GM18907 (cell line): ENCODE measurements around the gene ELK3.
"Not testable (repeated sequence)": the region's sequence is repeated elsewhere in the genome, so short reads cannot be mapped to it uniquely, and the experiment has no call there.

ENCODE experiments used
- ATAC-seq: cut with Tn5 transposase; IDR thresholded peaks from one replicate; pipeline ENCODE4 v1.9.1; 2021; ENCODE audit warnings: mild to moderate bottlenecking, moderate library complexity; ENCODE audit not compliant: unreplicated experiment

ELK3 gene

DNA sequence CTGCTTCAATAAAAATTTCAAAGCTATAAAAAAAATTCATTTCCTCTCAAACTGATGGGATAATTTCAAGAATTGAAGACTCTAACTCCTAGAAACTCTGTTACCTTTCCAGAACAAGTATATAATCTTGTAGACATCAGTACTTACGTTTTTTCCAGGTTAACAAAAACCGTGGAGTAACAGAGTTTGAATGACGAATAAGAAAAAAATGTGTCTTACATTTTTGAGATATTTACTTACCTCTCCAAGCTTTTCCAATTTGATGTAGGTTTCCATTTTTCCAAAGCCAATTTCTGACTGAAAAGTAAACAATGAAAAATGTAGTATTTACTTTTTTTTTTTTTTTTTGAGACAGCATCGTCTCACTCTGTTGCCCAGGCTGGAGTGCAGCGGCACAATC lies 105.9 kb downstream of the ELK3 start:
- ATAC-seq: no peak

DNA sequence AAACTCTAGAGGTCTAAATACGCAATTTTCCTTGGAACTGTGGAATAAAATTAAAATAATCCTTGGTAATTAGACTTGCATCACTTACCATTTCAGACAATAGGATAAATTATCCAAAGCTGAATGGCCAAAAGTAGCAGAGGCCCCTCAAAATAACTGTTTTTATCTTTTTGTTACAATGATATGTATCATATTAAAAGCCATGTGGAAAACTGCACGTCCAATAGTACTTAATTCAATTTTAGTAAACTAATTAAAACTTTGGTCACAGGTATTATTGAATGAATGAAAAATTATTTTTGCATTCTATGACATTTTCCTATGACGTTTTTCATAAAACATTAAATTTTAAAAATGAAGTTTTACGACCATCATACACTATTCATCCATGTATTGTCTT lies 107.6 kb downstream of the ELK3 start:
- ATAC-seq: no peak

GRCh38 chr12:96302687-96303310 lies 108.6 kb downstream of the ELK3 start:
- ATAC-seq: no peak

DNA sequence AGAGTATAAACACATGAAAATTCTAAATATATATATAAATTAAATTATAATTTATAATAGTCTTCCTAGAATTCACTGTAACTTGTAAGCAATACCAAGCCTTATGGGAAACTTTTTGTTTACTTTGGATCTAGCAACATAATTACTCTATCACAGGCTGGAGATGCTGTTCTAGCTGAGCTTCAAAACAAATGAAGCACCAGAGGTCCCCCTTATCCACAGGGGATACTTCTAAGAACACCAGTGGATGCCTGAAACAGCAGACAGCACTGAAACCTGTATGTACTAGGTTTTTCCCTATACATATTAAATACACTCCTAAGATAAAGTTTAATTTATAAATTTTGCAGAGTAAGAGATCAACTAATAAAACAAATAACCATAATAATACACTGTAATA lies 109.5 kb downstream of the ELK3 start:
- ATAC-seq: no peak

GRCh38 chr12:96305665-96306064 lies 111.5 kb downstream of the ELK3 start:
- no peak for ATAC-seq

DNA sequence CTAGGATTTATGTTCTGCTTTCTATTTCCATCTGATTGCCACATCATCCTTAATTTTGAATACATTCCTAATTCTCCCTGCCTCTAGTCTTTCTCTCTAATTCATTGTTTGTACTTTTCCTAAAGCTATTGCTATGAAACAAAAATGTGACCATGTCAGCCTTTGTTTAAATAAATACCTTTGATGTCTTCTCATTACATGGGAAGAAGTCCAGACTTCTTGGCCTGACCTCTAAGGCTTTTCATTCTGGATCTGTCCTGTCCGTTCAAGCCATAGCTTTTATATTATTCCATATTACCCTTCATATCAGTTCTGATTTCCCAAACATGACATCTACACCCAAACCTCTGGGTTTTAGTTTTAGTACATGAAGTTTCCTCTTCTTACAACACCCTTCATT lies 114.7 kb downstream of the ELK3 start:
- no peak for ATAC-seq

DNA sequence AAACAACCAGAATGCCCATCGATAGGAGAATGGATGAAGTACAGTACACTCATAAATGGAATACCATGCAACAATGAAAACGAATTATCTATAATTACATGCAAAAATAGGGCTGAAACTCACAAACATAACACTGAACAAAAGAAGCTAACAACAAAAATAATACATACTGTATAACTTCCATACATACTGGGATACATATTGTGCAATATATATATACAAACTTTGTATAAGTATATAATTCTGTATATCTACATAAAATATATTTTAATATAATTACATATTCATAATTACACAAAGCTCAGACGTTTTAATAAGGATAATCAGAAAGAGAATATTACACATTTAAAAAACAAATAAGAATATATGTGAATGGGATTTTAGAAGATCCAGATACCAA lies 115.9 kb downstream of the ELK3 start:
- ATAC-seq: no peak

DNA sequence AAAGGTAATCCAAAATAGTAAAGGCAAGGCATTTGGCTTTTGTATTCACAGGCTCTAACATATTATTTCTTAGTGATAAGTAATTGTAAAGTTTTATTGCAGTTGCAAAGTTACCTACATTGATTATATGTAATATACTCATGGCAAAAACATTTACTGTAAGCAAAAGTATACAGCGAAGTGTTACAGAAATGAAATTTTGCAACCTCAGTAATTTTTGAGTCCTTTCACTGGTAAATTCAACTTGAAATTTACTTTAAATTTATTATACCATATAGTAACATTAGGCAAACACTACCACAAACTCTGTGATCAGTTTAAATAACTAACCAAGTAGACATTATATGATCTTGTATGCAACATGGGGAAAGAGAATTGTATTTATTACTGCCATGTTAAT lies 117.0 kb downstream of the ELK3 start:
- ATAC-seq: no peak

DNA sequence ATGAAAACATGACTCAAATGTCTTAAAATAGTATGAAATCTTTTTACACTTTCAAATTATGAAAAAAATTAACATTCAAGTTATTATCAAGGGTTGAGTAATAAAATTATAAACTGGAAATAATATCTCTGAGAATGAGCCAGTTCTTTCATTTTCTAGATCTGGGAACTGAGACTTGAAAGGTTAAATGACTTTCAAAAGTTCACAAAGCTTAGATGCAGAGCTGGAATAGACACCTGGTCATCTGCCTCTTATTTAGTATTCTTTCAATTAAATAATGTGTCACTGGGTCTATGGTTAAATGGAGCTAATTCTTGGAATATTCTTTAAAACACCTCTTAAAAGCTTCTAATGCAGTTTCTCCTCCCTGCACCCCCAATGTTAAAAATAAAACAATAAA lies 119.4 kb downstream of the ELK3 start:
- ATAC-seq: no peak

DNA sequence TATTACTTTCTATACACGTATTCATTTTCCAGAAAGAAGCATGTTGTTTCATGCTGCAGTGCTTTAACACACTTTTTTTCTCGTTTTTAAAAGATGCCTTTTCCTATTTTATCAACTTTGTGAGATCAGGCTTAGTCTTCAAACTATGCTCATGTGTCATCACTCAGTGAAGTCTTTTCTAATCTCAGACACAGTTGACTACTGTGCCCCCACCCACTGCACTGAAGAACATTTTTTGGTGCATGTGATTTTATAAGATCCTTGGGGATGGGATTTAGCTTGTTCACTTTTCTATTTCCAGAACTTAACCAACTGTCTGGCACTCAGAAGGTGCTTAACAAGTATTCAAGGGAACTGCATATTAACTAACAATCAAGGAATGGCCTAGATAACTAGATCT lies 120.5 kb downstream of the ELK3 start:
- ATAC-seq: no peak

DNA sequence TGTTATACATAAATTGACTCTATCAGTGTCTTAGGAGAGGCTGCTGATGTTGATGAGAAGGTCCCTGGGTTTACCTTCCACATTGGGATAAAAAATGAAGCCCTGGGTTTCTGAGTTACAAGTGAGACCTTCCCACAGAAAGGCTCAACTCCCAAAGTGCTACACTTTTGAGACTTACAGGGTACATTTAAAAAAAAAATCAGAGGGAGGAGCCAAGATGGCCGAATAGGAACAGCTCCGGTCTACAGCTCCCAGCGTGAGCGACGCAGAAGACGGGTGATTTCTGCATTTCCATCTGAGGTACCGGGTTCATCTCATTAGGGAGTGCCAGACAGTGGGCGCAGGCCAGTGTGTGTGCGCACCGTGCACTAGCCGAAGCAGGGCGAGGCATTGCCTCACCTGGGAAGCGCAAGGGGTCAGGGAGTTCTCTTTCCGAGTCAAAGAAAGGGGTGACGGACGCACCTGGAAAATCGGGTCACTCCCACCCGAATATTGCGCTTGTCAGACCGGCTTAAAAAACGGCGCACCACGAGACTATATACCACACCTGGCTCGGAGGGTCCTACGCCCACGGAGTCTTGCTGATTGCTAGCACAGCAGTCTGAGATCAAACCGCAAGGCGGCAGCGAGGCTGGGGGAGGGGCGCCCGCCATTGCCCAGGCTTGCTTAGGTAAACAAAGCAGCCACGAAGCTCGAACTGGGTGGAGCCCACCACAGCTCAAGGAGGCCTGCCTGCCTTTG lies 121.7 kb downstream of the ELK3 start:
- not testable (repeated sequence) for ATAC-seq

- not testable (repeated sequence) for ATAC-seq
These were observed 123.6 kb downstream of the ELK3 start for GRCh38 chr12:96317801-96318200.
